ENCODE results near the gene MARS2. TPM values are rescaled to one million over a fixed set of nuclear protein-coding genes. Genes with fewer than 3 reads are reported as not detected.

Gene MARS2
- total RNA-seq, 1 experiment from 2014 or later, result 14.4 TPM

GRCh38 chr2:197661626-197662025, 43.5 kb upstream of the MARS2 start (continued):
- TF ChIP-seq CTCF (IDR thresholded peaks at IDR 0.05 in 2 of 3, conservative IDR thresholded peaks at IDR 0.05 in 1 of 3; ENCODE audit: borderline replicate concordance in 1 of 3, insufficient read depth in 1 of 3, low read depth in 2 of 3, low read length in 2 of 3) (no peak), ZNF274 (IDR thresholded peaks at IDR 0.05; ENCODE audit: low read depth, low read length) (no peak), POLR2AphosphoS5 (IDR thresholded peaks at IDR 0.05; ENCODE audit: low read depth, low read length) (no peak), POLR2A (IDR thresholded peaks at IDR 0.05; ENCODE audit: borderline replicate concordance, extremely low read depth, insufficient read depth, insufficient read length) (no peak)

GRCh38 chr2:197666277-197666676, 38.9 kb upstream of the MARS2 start:
- intact Hi-C loops (cut with micrococcal nuclease), result no loop called here
- Histone ChIP-seq H3K27ac (ENCODE audit: low read depth, low read length) (no peak overlapping the region), H2AFZ (ENCODE audit: low read depth, low read length, poor library complexity, severe bottlenecking) (no peak overlapping the region), H4K20me1 (ENCODE audit: insufficient read depth) (no peaks in the 10 kb centered on the region), H3K36me3 (ENCODE audit: control insufficient read depth in 1 of 2, insufficient read depth in 2 of 2, low read length in 2 of 2) (no peaks in the 10 kb centered on the region), H3K4me1 (ENCODE audit: control insufficient read depth in 1 of 2, insufficient read depth in 2 of 2, low read length in 2 of 2) (no peaks in the 10 kb centered on the region), H3K9me3 (ENCODE audit: control insufficient read depth in 1 of 2, insufficient read depth in 1 of 2, low read depth in 1 of 2, low read length in 2 of 2) (no peaks in the 10 kb centered on the region), H3K27me3 (ENCODE audit: insufficient read depth, low read length) (no peaks in the 10 kb centered on the region), H3K4me2 (ENCODE audit: low read length) (no peak overlapping the region), H3K9ac (ENCODE audit: low read length) (no peak overlapping the region), H3K9me2 (ENCODE audit: insufficient read depth) (no peaks in the 10 kb centered on the region), H3K4me3 (replicated peaks in 1 of 2; ENCODE audit: low read depth in 1 of 2, low read length in 2 of 2) (no peak overlapping the region), H3K79me2 (ENCODE audit: insufficient read depth, low read length) (no peaks in the 10 kb centered on the region)
- ChIA-PET POLR2A (no interaction called here), CTCF (no interaction called here), RAD21 (ENCODE audit: low non-redundant PET in 1 of 2, low total read pairs in 2 of 2, uncharacterized antibody in 2 of 2, unreplicated experiment in 2 of 2) (no interaction called here)
- ATAC-seq (no peak), DNase-seq (ENCODE audit: low read depth, low spot score) (no peak)
- no TSS peak for BruUV-seq (replicated peaks)
- TF ChIP-seq ELF1 (IDR thresholded peaks at IDR 0.05; ENCODE audit: borderline replicate concordance, low read depth) (no peak), EZH2phosphoT487 (IDR thresholded peaks at IDR 0.05; ENCODE audit: borderline replicate concordance) (no peak), POLR2AphosphoS5 (IDR thresholded peaks at IDR 0.05; ENCODE audit: low read depth, low read length) (no peak), SP1 (IDR thresholded peaks at IDR 0.05; ENCODE audit: low read depth) (no peak), EZH2 (IDR thresholded peaks at IDR 0.05) (no peak), ZBTB33 (IDR thresholded peaks at IDR 0.05; ENCODE audit: extremely low read depth, insufficient replicate concordance, low read length) (no peak), SRF (IDR thresholded peaks at IDR 0.05; ENCODE audit: low read depth) (no peak), CTCF (IDR thresholded peaks at IDR 0.05 in 2 of 3, conservative IDR thresholded peaks at IDR 0.05 in 1 of 3; ENCODE audit: borderline replicate concordance in 1 of 3, insufficient read depth in 1 of 3, low read depth in 2 of 3, low read length in 2 of 3) (no peak), RAD21 (IDR thresholded peaks at IDR 0.05; ENCODE audit: low read depth) (no peak), EGR1 (IDR thresholded peaks at IDR 0.05; ENCODE audit: low read depth) (no peak), MAX (IDR thresholded peaks at IDR 0.05) (no peak)
